NB4 (cell line): Measurements from ENCODE around the gene LAMA4.

Source experiments
- POLR2A ChIP-seq: IDR thresholded peaks from 2 replicates; pipeline ENCODE4 v1.6.1; 2011; ENCODE audit warnings: mild to moderate bottlenecking; ENCODE audit not compliant: insufficient read length; ENCODE audit errors: extremely low read depth
- TF ChIP-seq, protein P1 (sequence below): IDR thresholded peaks from one replicate; pipeline ENCODE4 v1.5.1; 2012; ENCODE audit warnings: low read depth, low read length
- TF ChIP-seq, protein P2 (sequence below): IDR thresholded peaks from 2 replicates; pipeline ENCODE4 v1.6.1; 2011; ENCODE audit warnings: low read depth, low read length

DNA sequence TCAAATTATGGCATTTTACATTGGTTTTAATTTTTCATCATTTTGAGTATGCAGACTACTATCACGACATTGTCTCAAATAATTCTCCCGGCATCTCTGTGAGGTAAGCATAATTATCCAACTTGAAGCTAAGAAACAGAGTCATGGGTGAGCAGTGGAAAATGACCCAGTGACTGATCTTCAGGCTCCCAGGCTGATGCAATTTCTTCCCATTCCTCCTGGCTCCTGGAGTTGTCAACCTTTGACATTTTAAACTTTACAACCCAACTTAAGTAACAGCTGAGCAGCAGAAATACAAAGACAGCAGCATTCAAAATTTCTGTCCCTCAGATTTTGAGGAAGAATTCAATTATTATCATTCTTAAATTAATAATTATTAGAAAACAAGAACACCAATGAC, 13.7 kb upstream of the LAMA4 start:
- TF ChIP-seq, protein P1, sequence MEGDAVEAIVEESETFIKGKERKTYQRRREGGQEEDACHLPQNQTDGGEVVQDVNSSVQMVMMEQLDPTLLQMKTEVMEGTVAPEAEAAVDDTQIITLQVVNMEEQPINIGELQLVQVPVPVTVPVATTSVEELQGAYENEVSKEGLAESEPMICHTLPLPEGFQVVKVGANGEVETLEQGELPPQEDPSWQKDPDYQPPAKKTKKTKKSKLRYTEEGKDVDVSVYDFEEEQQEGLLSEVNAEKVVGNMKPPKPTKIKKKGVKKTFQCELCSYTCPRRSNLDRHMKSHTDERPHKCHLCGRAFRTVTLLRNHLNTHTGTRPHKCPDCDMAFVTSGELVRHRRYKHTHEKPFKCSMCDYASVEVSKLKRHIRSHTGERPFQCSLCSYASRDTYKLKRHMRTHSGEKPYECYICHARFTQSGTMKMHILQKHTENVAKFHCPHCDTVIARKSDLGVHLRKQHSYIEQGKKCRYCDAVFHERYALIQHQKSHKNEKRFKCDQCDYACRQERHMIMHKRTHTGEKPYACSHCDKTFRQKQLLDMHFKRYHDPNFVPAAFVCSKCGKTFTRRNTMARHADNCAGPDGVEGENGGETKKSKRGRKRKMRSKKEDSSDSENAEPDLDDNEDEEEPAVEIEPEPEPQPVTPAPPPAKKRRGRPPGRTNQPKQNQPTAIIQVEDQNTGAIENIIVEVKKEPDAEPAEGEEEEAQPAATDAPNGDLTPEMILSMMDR, result no peak
- no peak for TF ChIP-seq POLR2A
- TF ChIP-seq, protein P2, sequence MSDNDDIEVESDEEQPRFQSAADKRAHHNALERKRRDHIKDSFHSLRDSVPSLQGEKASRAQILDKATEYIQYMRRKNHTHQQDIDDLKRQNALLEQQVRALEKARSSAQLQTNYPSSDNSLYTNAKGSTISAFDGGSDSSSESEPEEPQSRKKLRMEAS, result no peak
